ENCODE results near the gene MAPKAP1. TPM values are rescaled to one million over a fixed set of nuclear protein-coding genes. Genes with fewer than 3 reads are reported as not detected.
"Not testable (repeated sequence)": the region's sequence is repeated elsewhere in the genome, so short reads cannot be mapped to it uniquely, and the experiment has no call there.

The MAPKAP1 gene
- total RNA-seq, 2 donors from 2014 or later = 56.5 to 63.8 TPM

GRCh38 chr9:125404733-125405132, 302.3 kb downstream of the MAPKAP1 start:
- ATAC-seq = no peak
- no peak for DNase-seq
- intact Hi-C loops (cut with DNase I, micrococcal nuclease) = loop anchor here (5.0 to 10.0 kb wide), 3 partner anchors 230 to 828 kb away; no protein-coding TSS in a partner anchor

- intact Hi-C loops (cut with DNase I, micrococcal nuclease) = loop anchor here (10.0 kb wide), 2 partner anchors 234 to 824 kb away; no protein-coding TSS in a partner anchor
- DNase-seq = no peak
- no peak for ATAC-seq
These were observed 306.0 kb downstream of the MAPKAP1 start for GRCh38 chr9:125400725-125401716.

GRCh38 chr9:125400232-125400631, 306.8 kb downstream of the MAPKAP1 start:
- ATAC-seq, DNase-seq: not testable (repeated sequence)
- intact Hi-C loops (cut with DNase I, micrococcal nuclease) = loop anchor here (10.0 kb wide), 2 partner anchors 235 to 825 kb away; no protein-coding TSS in a partner anchor

DNA sequence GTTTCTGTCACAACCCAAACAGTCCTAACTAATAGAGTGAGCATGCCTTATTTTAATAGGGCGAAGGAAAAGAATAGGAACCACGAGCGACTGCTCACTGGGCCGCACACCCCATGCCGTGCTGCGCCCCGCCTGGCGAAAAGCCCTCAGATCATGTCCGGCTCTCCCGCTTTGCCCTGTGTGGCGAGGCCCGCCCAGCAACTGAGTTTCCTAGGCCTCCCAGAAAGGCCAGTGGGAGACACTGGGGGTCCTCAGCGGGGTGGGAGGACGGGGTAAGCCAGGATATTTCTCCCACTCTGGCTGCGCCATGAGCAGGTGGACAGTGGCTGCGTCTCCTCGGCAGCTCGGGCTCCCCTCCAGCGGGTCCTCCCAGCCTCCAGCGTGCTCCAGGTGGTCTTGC, 307.3 kb downstream of the MAPKAP1 start:
- intact Hi-C loops (cut with DNase I, micrococcal nuclease) = loop anchor here (10.0 kb wide), 2 partner anchors 235 to 825 kb away; no protein-coding TSS in a partner anchor
- no peak for ATAC-seq
- DNase-seq = no peak

GRCh38 chr9:125399165-125399564, 307.8 kb downstream of the MAPKAP1 start:
- ATAC-seq = no peak
- DNase-seq = no peak
- intact Hi-C loops (cut with DNase I, micrococcal nuclease) = no loop called here

DNA sequence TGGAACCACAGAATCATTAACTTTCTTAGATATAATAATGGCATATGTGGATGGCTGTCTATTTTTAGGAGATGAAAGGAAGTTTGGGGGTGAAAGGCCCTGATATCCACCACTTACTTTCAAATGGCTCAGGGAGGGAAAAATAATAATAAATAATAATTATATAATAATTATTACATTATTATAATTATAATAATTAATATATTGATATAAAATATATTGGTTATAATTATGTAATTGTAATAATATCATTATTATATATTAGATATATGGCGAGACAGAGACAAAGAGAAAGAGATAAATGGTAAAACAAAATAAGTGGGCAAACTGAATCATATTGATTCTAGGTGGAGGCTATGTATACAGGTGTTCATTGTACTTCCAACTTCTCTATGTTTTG, 308.8 kb downstream of the MAPKAP1 start:
- intact Hi-C loops (cut with DNase I, micrococcal nuclease) = no loop called here
- DNase-seq = no peak
- ATAC-seq = no peak

GRCh38 chr9:125397736-125398135, 309.3 kb downstream of the MAPKAP1 start:
- no peak for ATAC-seq
- no peak for DNase-seq
- intact Hi-C loops (cut with DNase I, micrococcal nuclease) = no loop called here

DNA sequence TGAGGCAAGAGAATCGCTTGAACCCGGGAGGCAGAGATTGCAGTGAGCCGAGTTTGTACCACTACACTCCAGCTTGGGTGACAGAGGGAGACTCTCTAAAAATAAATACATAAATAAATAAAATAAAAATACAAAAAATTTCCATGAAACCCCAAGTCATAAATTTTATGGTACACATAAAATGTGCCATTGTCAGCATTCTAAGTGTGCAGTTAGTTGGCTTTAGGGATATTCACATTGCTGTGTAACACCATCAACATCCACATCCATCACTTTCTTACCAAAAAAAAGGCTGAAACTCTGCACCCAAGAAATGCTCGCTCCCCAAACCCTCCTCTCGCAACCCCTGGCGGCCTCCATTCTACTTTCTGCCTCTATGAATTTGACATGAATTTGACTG, 310.2 kb downstream of the MAPKAP1 start:
- intact Hi-C loops (cut with DNase I, micrococcal nuclease) = no loop called here
- ATAC-seq (no peak), DNase-seq (no peak)

DNA sequence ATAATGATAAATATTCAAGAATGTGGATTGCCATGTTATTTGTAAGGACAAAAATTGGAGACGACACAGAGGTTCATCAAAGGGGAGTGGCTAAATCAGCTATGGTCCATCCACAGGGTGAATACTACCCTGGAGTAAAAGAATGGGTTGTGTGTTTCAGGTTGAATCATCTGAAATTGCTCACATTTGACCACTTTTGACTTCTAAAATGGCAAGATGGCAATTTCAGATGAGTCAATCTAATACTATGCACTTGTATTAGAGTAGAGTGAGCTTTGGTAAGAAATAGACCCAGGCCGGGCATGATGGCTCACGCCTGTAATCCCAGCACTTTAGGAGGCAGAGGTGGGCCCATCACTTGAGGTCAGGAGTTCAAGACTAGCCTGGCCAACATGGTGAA, 313.6 kb downstream of the MAPKAP1 start:
- intact Hi-C loops (cut with DNase I, micrococcal nuclease) = no loop called here
- no peak for DNase-seq
- ATAC-seq = no peak

GRCh38 chr9:125391704-125392103, 315.3 kb downstream of the MAPKAP1 start:
- intact Hi-C loops (cut with DNase I, micrococcal nuclease) = no loop called here
- no peak for ATAC-seq

GRCh38 chr9:125388978-125389377, 318.0 kb downstream of the MAPKAP1 start:
- DNase-seq (no peak), ATAC-seq (no peak)
- intact Hi-C loops (cut with DNase I, micrococcal nuclease) = no loop called here

More at GRCh38 chr9:125391704-125392103, 315.3 kb downstream of the MAPKAP1 start:
- no peak for DNase-seq

GRCh38 chr9:125387861-125388524, 319.0 kb downstream of the MAPKAP1 start:
- ATAC-seq = no peak
- intact Hi-C loops (cut with DNase I, micrococcal nuclease) = no loop called here
- DNase-seq = no peak

Other genes starting within 250 kb of the MAPKAP1 start
- gene PBX3, start 40.2 kb upstream of the MAPKAP1 start, total RNA-seq = 10 to 100 TPM in 1 of 2 donors, 1 to 10 TPM in 1; 8.9 to 13.2 TPM